Cortex of kidney (tissue), 1 donor: ENCODE data around the gene CASP8.

Source experiments
- DNase-seq: peaks from one replicate; lab custom pipeline; 2025; lab: John Stamatoyannopoulos, UW

The CASP8 gene

GRCh38 chr2:201242571-201243277, 17.6 kb upstream of the CASP8 start:
- DNase-seq = no peak

- DNase-seq = no peak
These were observed 15.5 kb upstream of the CASP8 start for GRCh38 chr2:201244829-201245228.

GRCh38 chr2:201246280-201246679, 14.1 kb upstream of the CASP8 start:
- no peak for DNase-seq

- DNase-seq = no peak
These were observed 12.0 kb upstream of the CASP8 start for GRCh38 chr2:201248288-201248844.

- DNase-seq = no peak
These were observed 10.4 kb upstream of the CASP8 start for GRCh38 chr2:201249889-201250288.

GRCh38 chr2:201250741-201251140, 9.6 kb upstream of the CASP8 start:
- no peak for DNase-seq

- no peak for DNase-seq
These were observed 6.1 kb upstream of the CASP8 start for GRCh38 chr2:201254081-201254730.

- DNase-seq = no peak
These were observed 4.8 kb upstream of the CASP8 start for GRCh38 chr2:201255408-201256033.

GRCh38 chr2:201256082-201256481, 4.3 kb upstream of the CASP8 start:
- no peak for DNase-seq

- no peak for DNase-seq
These were observed 2.9 kb upstream of the CASP8 start for GRCh38 chr2:201257381-201257955.

- no peak for DNase-seq
These were observed 2.2 kb upstream of the CASP8 start for GRCh38 chr2:201257956-201258665.

GRCh38 chr2:201258666-201259615, 1.4 kb upstream of the CASP8 start:
- DNase-seq = no peak

GRCh38 chr2:201261471-201261870, 1.1 kb downstream of the CASP8 start:
- DNase-seq = no peak

GRCh38 chr2:201261906-201262305, 1.6 kb downstream of the CASP8 start:
- no peak for DNase-seq

GRCh38 chr2:201262718-201263117, 2.4 kb downstream of the CASP8 start:
- DNase-seq = no peak

- no peak for DNase-seq
These were observed 3.4 kb downstream of the CASP8 start for GRCh38 chr2:201263779-201264178.

- no peak for DNase-seq
These were observed 4.3 kb downstream of the CASP8 start for GRCh38 chr2:201264472-201265173.

- no peak for DNase-seq
These were observed 6.3 kb downstream of the CASP8 start for GRCh38 chr2:201266629-201267028.

GRCh38 chr2:201267278-201268030, 7.1 kb downstream of the CASP8 start:
- DNase-seq = no peak
